SK-N-SH treated with all-trans-retinoic acid at 6 μM for 48 hours (cell line): ENCODE measurements around the gene EPGN.

ENCODE experiments used
- ATAC-seq: fragments of 200-7000 bp; cut with Tn5 transposase; 3 replicates; pipeline ENCODE4 v1.9.1; 2020; ENCODE audit warnings: mild to moderate bottlenecking, moderate library complexity
- ARNTL ChIP-seq: fragments of 450-650 bp; formaldehyde crosslinking; IDR thresholded peaks from 2 replicates; pipeline ENCODE4 v1.5.0; 2020; ENCODE audit warnings: low read depth, mild to moderate bottlenecking, moderate library complexity, borderline replicate concordance
- BACH2 ChIP-seq: fragments of 250-450 bp; sonication (Bioruptor Pico); IDR thresholded peaks from 2 replicates; pipeline ENCODE4 v1.9.0; 2021; ENCODE audit warnings: mild to moderate bottlenecking, borderline replicate concordance
- CSDC2 ChIP-seq: fragments of 250-450 bp; sonication (Bioruptor Pico); IDR thresholded peaks from 2 replicates; pipeline ENCODE4 v1.5.0; 2020; ENCODE audit warnings: mild to moderate bottlenecking, moderate library complexity
- ESRRG ChIP-seq: fragments of 250-450 bp; sonication (Bioruptor Pico); IDR thresholded peaks from 2 replicates; pipeline ENCODE4 v1.6.1; 2021; ENCODE audit warnings: mild to moderate bottlenecking
- GLIS3 ChIP-seq: fragments of 250-450 bp; sonication (Bioruptor Pico); IDR thresholded peaks from 2 replicates; pipeline ENCODE4 v1.5.0; 2020; ENCODE audit warnings: mild to moderate bottlenecking, moderate library complexity
- ISL1 ChIP-seq: fragments of 250-450 bp; sonication (Bioruptor Pico); IDR thresholded peaks from 2 replicates; pipeline ENCODE4 v2.1.2; 2022; ENCODE audit warnings: mild to moderate bottlenecking, moderate library complexity
- OSR1 ChIP-seq: fragments of 250-450 bp; sonication (Bioruptor Pico); IDR thresholded peaks from 2 replicates; pipeline ENCODE4 v1.8.0; 2022; ENCODE audit warnings: moderate library complexity, mild to moderate bottlenecking, inconsistent platforms
- PPARA ChIP-seq: fragments of 250-450 bp; sonication (Bioruptor Pico); IDR thresholded peaks from 2 replicates; pipeline ENCODE4 v1.5.0; 2020; ENCODE audit warnings: mild to moderate bottlenecking, borderline replicate concordance
- RARB ChIP-seq: fragments of 250-450 bp; sonication (Bioruptor Pico); IDR thresholded peaks from 2 replicates; pipeline ENCODE4 v1.8.0; 2021; ENCODE audit warnings: mild to moderate bottlenecking, moderate library complexity
- TCF4 ChIP-seq: fragments of 250-450 bp; sonication (Bioruptor Pico); IDR thresholded peaks from 2 replicates; pipeline ENCODE4 v1.8.0; 2021; ENCODE audit warnings: mild to moderate bottlenecking, moderate library complexity, borderline replicate concordance
- TOX ChIP-seq: fragments of 250-450 bp; sonication (Bioruptor Pico); IDR thresholded peaks from 2 replicates; pipeline ENCODE4 v1.8.0; 2021; ENCODE audit warnings: mild to moderate bottlenecking, moderate library complexity, borderline replicate concordance
- ZC3H10 ChIP-seq: fragments of 250-450 bp; sonication (Bioruptor Pico); IDR thresholded peaks from 2 replicates; pipeline ENCODE4 v1.5.1; 2021; ENCODE audit warnings: mild to moderate bottlenecking, moderate library complexity
- ZFP3 ChIP-seq: fragments of 250-450 bp; sonication (Bioruptor Pico); IDR thresholded peaks from 2 replicates; pipeline ENCODE4 v1.5.0; 2020; ENCODE audit warnings: mild to moderate bottlenecking, moderate library complexity
- ZFP30 ChIP-seq: fragments of 450-650 bp; formaldehyde crosslinking; IDR thresholded peaks from 2 replicates; pipeline ENCODE4 v1.5.0; 2022; ENCODE audit warnings: mild to moderate bottlenecking, moderate library complexity
- ZNF565 ChIP-seq: fragments of 450-650 bp; formaldehyde crosslinking; conservative IDR thresholded peaks from 2 replicates; pipeline ENCODE4 v1.5.0; 2020; ENCODE audit warnings: low read depth, mild to moderate bottlenecking, moderate library complexity
- ZNF70 ChIP-seq: fragments of 450-650 bp; formaldehyde crosslinking; IDR thresholded peaks from 2 replicates; pipeline ENCODE4 v1.5.0; 2020; ENCODE audit warnings: mild to moderate bottlenecking, moderate library complexity
- ZNF8 ChIP-seq: fragments of 450-650 bp; formaldehyde crosslinking; IDR thresholded peaks from 2 replicates; pipeline ENCODE4 v1.5.0; 2020; ENCODE audit warnings: mild to moderate bottlenecking, moderate library complexity
- TF ChIP-seq, protein P1 (sequence below): fragments of 250-450 bp; sonication (Bioruptor Pico); IDR thresholded peaks from 2 replicates; pipeline ENCODE4 v1.5.1; 2021; ENCODE audit warnings: mild to moderate bottlenecking, moderate library complexity
- TF ChIP-seq, protein P2 (sequence below): fragments of 250-450 bp; sonication (Bioruptor Pico); IDR thresholded peaks from 2 replicates; pipeline ENCODE4 v1.5.1; 2020; ENCODE audit warnings: low read depth, mild to moderate bottlenecking, moderate library complexity
- TF ChIP-seq, protein P3 (sequence below): fragments of 250-450 bp; sonication (Bioruptor Pico); IDR thresholded peaks from 2 replicates; pipeline ENCODE4 v1.8.0; 2021; ENCODE audit warnings: low read depth, mild to moderate bottlenecking, moderate library complexity, borderline replicate concordance
- TF ChIP-seq, protein P4 (sequence below): fragments of 250-450 bp; sonication (Bioruptor Pico); IDR thresholded peaks from 2 replicates; pipeline ENCODE4 v1.8.0; 2020; ENCODE audit warnings: mild to moderate bottlenecking, moderate library complexity, borderline replicate concordance

Gene EPGN

DNA sequence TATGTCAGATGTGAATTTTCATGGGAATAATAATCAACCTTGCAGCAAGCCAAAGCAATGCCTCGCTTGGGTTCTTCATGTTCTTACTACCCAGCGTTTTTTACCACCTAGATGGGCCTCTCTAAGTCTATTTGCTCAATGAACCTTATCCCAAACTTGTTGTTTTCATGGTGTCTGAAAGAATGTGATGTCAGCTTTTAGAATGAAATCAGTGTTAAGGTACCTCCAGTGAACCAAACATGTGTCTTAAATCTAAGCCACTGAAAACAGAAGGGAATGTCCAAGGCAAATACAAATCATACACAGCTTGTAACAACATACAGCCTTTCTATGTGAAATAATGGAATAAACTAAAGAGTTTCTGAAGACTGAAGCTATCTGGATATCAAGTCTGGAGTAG lies 6.7 kb downstream of the EPGN start:
- TF ChIP-seq CSDC2 (CRISPR knock-in tag) (no peak), TOX (CRISPR knock-in tag) (no peak), ESRRG (CRISPR knock-in tag) (no peak), ZNF70 (CRISPR knock-in tag) (no peak)
- TF ChIP-seq, protein P1, sequence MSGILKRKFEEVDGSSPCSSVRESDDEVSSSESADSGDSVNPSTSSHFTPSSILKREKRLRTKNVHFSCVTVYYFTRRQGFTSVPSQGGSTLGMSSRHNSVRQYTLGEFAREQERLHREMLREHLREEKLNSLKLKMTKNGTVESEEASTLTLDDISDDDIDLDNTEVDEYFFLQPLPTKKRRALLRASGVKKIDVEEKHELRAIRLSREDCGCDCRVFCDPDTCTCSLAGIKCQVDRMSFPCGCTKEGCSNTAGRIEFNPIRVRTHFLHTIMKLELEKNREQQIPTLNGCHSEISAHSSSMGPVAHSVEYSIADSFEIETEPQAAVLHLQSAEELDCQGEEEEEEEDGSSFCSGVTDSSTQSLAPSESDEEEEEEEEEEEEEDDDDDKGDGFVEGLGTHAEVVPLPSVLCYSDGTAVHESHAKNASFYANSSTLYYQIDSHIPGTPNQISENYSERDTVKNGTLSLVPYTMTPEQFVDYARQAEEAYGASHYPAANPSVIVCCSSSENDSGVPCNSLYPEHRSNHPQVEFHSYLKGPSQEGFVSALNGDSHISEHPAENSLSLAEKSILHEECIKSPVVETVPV = no peak
- ATAC-seq = no peak

DNA sequence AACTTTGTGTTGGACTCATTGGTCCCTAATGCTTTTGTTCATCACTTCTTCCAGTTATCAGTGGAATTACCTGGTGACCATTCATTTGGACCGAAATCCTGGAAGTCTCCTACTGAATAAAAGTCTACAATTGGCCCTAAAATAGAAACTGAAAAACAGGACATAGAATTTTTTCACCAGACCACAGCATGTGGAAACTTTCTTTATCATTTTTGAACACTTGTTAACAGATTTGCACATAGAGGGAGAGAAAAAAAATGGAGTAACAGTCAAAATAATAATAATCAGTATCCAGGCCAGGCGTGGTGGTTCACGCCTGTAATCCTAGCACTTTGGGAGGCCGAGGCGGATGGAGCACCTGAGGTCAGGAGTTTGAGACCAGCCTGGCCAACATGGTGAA lies 7.1 kb downstream of the EPGN start:
- no peak for ATAC-seq
- TF ChIP-seq CSDC2 (CRISPR knock-in tag) (no peak), ZFP30 (CRISPR knock-in tag) (no peak), ZNF70 (CRISPR knock-in tag) (no peak), TCF4 (CRISPR knock-in tag) (no peak), ARNTL (no peak), BACH2 (CRISPR knock-in tag) (no peak), ISL1 (CRISPR knock-in tag) (no peak), ESRRG (CRISPR knock-in tag) (no peak), OSR1 (CRISPR knock-in tag) (no peak), ZNF8 (CRISPR knock-in tag) (no peak), GLIS3 (CRISPR knock-in tag) (no peak), RARB (no peak), ZFP3 (CRISPR knock-in tag) (no peak)
- TF ChIP-seq, protein P1 = no peak
- TF ChIP-seq, protein P2, sequence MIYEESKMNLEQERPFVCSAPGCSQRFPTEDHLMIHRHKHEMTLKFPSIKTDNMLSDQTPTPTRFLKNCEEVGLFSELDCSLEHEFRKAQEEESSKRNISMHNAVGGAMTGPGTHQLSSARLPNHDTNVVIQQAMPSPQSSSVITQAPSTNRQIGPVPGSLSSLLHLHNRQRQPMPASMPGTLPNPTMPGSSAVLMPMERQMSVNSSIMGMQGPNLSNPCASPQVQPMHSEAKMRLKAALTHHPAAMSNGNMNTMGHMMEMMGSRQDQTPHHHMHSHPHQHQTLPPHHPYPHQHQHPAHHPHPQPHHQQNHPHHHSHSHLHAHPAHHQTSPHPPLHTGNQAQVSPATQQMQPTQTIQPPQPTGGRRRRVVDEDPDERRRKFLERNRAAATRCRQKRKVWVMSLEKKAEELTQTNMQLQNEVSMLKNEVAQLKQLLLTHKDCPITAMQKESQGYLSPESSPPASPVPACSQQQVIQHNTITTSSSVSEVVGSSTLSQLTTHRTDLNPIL (CRISPR knock-in tag) = no peak
- TF ChIP-seq, protein P3, sequence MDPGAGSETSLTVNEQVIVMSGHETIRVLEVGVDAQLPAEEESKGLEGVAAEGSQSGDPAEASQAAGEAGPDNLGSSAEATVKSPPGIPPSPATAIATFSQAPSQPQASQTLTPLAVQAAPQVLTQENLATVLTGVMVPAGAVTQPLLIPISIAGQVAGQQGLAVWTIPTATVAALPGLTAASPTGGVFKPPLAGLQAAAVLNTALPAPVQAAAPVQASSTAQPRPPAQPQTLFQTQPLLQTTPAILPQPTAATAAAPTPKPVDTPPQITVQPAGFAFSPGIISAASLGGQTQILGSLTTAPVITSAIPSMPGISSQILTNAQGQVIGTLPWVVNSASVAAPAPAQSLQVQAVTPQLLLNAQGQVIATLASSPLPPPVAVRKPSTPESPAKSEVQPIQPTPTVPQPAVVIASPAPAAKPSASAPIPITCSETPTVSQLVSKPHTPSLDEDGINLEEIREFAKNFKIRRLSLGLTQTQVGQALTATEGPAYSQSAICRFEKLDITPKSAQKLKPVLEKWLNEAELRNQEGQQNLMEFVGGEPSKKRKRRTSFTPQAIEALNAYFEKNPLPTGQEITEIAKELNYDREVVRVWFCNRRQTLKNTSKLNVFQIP (CRISPR knock-in tag) = no peak

DNA sequence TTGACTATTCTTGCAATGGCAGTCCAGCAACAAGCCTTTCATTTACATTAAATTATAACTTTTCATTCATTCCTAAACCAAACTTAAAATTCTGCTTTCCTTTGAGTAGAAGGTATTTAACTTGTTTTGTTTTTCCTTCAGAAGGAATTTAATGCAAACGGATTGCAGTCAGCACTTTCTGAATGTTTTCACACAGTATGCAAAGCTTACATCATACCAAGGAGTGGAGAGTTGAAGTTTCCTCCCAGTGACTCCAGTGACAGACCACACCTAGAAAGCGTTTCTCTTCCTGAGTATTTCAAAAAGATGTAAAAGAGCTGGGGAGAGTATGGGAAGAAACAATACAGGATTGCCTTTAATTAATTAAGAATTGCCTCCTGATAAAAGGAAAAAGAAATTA lies 8.1 kb downstream of the EPGN start:
- no peak for ATAC-seq
- TF ChIP-seq ZC3H10 (CRISPR knock-in tag) = no peak

DNA sequence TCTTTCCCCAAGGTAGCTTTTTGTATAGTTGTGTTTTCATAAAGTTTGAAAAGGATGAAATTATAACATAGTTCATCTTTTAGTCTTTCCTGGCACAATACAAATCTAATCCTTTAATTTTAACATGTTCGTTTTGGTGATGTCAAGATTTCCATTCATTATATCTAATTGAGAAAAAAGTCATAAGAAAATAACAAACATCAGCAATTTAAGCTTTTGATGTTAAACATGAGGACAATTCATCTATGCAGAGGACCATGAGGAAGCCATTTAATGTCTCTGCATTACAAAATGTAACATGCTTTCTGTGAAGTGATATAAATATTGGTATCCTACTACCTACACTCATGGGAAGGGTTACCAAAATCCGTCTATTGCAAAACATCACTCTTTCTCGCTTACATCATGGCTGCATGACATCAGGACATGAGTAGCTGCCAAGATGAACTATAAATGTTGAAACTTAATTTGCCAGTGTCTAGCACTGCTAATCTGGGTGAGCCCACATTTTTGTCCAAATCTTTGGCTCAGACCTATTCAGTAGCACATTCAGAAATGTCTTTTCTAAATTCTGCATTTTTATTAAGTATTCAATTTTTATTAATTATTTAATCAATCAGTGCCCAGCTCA lies 9.5 kb downstream of the EPGN start:
- no peak for ATAC-seq
- TF ChIP-seq PPARA (CRISPR knock-in tag) = no peak
- TF ChIP-seq, protein P2 (CRISPR knock-in tag) = no peak
- no peak for TF ChIP-seq ISL1 (CRISPR knock-in tag)
- no peak for TF ChIP-seq ZNF70 (CRISPR knock-in tag)
- TF ChIP-seq, all 23 proteins: peak for 0

DNA sequence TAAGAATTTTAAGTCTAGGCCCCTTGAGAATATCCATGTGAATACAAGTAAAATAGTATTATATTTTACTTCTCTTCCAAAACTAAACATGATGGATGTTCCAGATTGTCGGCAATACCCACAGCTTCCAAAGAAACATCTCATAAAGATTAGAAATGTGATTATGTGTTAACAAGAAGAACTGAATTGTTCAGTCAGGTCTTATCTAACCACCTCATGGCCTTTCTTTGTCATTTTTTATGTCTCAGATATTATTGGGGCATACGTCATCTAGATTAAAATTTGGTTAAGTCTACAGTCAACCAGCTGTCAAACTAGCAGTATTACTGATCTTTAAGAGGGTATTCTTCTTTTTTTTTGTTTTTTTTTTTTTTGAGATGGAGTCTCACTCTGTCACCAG lies 10.0 kb downstream of the EPGN start:
- ATAC-seq = no peak
- TF ChIP-seq ISL1 (CRISPR knock-in tag) (no peak), GLIS3 (CRISPR knock-in tag) (no peak), TCF4 (CRISPR knock-in tag) (no peak), ESRRG (CRISPR knock-in tag) (no peak), ZNF565 (no peak), OSR1 (CRISPR knock-in tag) (no peak), ARNTL (no peak), TOX (CRISPR knock-in tag) (no peak)
- TF ChIP-seq, protein P4, sequence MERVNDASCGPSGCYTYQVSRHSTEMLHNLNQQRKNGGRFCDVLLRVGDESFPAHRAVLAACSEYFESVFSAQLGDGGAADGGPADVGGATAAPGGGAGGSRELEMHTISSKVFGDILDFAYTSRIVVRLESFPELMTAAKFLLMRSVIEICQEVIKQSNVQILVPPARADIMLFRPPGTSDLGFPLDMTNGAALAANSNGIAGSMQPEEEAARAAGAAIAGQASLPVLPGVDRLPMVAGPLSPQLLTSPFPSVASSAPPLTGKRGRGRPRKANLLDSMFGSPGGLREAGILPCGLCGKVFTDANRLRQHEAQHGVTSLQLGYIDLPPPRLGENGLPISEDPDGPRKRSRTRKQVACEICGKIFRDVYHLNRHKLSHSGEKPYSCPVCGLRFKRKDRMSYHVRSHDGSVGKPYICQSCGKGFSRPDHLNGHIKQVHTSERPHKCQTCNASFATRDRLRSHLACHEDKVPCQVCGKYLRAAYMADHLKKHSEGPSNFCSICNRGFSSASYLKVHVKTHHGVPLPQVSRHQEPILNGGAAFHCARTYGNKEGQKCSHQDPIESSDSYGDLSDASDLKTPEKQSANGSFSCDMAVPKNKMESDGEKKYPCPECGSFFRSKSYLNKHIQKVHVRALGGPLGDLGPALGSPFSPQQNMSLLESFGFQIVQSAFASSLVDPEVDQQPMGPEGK (CRISPR knock-in tag) = no peak
- TF ChIP-seq, protein P2 (CRISPR knock-in tag) = no peak
